Measurements from ENCODE around the gene CENPW. TPM values are rescaled to one million over a fixed set of nuclear protein-coding genes. Genes with fewer than 3 reads are reported as not detected.

Gene CENPW
- total RNA-seq, 1 donor from 2014 or later = 12.1 TPM

- Mint-ChIP-seq H3K36me3 (ENCODE audit: low read depth) (no peaks in the 10 kb centered on the region), H3K4me3 (ENCODE audit: unreplicated experiment) (no peak overlapping the region), H3K4me1 (ENCODE audit: low read depth) (no peaks in the 10 kb centered on the region), H3K9me3 (ENCODE audit: low read depth) (peaks cover 4% of the 10 kb centered on the region), H3K27me3 (ENCODE audit: low read depth) (no peaks in the 10 kb centered on the region), H3K27ac (ENCODE audit: unreplicated experiment) (no peak overlapping the region)
- DNase-seq (ENCODE audit: low spot score) = no peak
- no peak for TF ChIP-seq CTCF (IDR thresholded peaks at IDR 0.05)
These were observed 27.9 kb downstream of the CENPW start for GRCh38 chr6:126367849-126368248.

- Mint-ChIP-seq H3K36me3 (ENCODE audit: low read depth) (no peaks in the 10 kb centered on the region), H3K27me3 (ENCODE audit: low read depth) (no peaks in the 10 kb centered on the region), H3K27ac (ENCODE audit: unreplicated experiment) (no peak overlapping the region), H3K4me1 (ENCODE audit: low read depth) (no peaks in the 10 kb centered on the region), H3K4me3 (ENCODE audit: unreplicated experiment) (no peak overlapping the region), H3K9me3 (ENCODE audit: low read depth) (peaks cover 7% of the 10 kb centered on the region)
- no peak for DNase-seq (ENCODE audit: low spot score)
- no peak for TF ChIP-seq CTCF (IDR thresholded peaks at IDR 0.05)
These were observed 32.7 kb downstream of the CENPW start for GRCh38 chr6:126372626-126373025.

GRCh38 chr6:126373344-126373743 lies 33.4 kb downstream of the CENPW start:
- no peak for TF ChIP-seq CTCF (IDR thresholded peaks at IDR 0.05)
- H3K27me3 Mint-ChIP-seq (ENCODE audit: low read depth) = no peaks in the 10 kb centered on the region

GRCh38 chr6:126374372-126374771 lies 34.5 kb downstream of the CENPW start:
- H3K9me3 Mint-ChIP-seq (ENCODE audit: low read depth) = peaks cover 5% of the 10 kb centered on the region
- no peaks in the 10 kb centered on the region for H3K36me3 Mint-ChIP-seq (ENCODE audit: low read depth)
- no peak for DNase-seq (ENCODE audit: low spot score)
- no peaks in the 10 kb centered on the region for H3K4me1 Mint-ChIP-seq (ENCODE audit: low read depth)
- no peak for TF ChIP-seq CTCF (IDR thresholded peaks at IDR 0.05)
- H3K4me3 Mint-ChIP-seq (ENCODE audit: unreplicated experiment) = no peak overlapping the region
- H3K27ac Mint-ChIP-seq (ENCODE audit: unreplicated experiment) = no peak overlapping the region
- H3K27me3 Mint-ChIP-seq (ENCODE audit: low read depth) = no peaks in the 10 kb centered on the region

More at GRCh38 chr6:126373344-126373743, 33.4 kb downstream of the CENPW start:
- H3K4me1 Mint-ChIP-seq (ENCODE audit: low read depth) = no peaks in the 10 kb centered on the region
- H3K4me3 Mint-ChIP-seq (ENCODE audit: unreplicated experiment) = no peak overlapping the region
- H3K9me3 Mint-ChIP-seq (ENCODE audit: low read depth) = peaks cover 7% of the 10 kb centered on the region
- no peak overlapping the region for H3K27ac Mint-ChIP-seq (ENCODE audit: unreplicated experiment)
- DNase-seq (ENCODE audit: low spot score) = no peak
- no peaks in the 10 kb centered on the region for H3K36me3 Mint-ChIP-seq (ENCODE audit: low read depth)

- DNase-seq (ENCODE audit: low spot score) = no peak
- H3K36me3 Mint-ChIP-seq (ENCODE audit: low read depth) = peaks cover 2% of the 10 kb centered on the region
- H3K27ac Mint-ChIP-seq (ENCODE audit: unreplicated experiment) = no peak overlapping the region
These were observed 36.8 kb downstream of the CENPW start for GRCh38 chr6:126376682-126377081.

More at GRCh38 chr6:126376682-126377081, 36.8 kb downstream of the CENPW start:
- Mint-ChIP-seq H3K9me3 (ENCODE audit: low read depth) (peaks cover 10% of the 10 kb centered on the region), H3K4me1 (ENCODE audit: low read depth) (no peaks in the 10 kb centered on the region), H3K4me3 (ENCODE audit: unreplicated experiment) (no peak overlapping the region), H3K27me3 (ENCODE audit: low read depth) (no peaks in the 10 kb centered on the region)
- TF ChIP-seq CTCF (IDR thresholded peaks at IDR 0.05) = no peak

All from chondrocyte (in vitro differentiated cells).